NCI-H524 treated with DMSO at 0.1 percent for 48 hours (cell line): Measurements from ENCODE around the gene EPHB1.
"Not testable (repeated sequence)": the region's sequence is repeated elsewhere in the genome, so short reads cannot be mapped to it uniquely, and the experiment has no call there.

Experiments
- DNase-seq: peaks from one replicate; lab custom pipeline; 2025; lab: John Stamatoyannopoulos, UW

EPHB1 gene

GRCh38 chr3:135005616-135006015 is 210.6 kb downstream of the EPHB1 start:
- DNase-seq, result not testable (repeated sequence)

- no peak for DNase-seq
Measured at GRCh38 chr3:135007607-135008006, 212.5 kb downstream of the EPHB1 start.

- no peak for DNase-seq
Measured at GRCh38 chr3:135008326-135008725, 213.3 kb downstream of the EPHB1 start.

GRCh38 chr3:135009014-135009413 is 214.0 kb downstream of the EPHB1 start:
- DNase-seq, result no peak

GRCh38 chr3:135012101-135012500 is 217.0 kb downstream of the EPHB1 start:
- no peak for DNase-seq

GRCh38 chr3:135013206-135013605 is 218.1 kb downstream of the EPHB1 start:
- no peak for DNase-seq

GRCh38 chr3:135014566-135014965 is 219.5 kb downstream of the EPHB1 start:
- no peak for DNase-seq

GRCh38 chr3:135017003-135017893 is 222.2 kb downstream of the EPHB1 start:
- no peak for DNase-seq

GRCh38 chr3:135018149-135018923 is 223.3 kb downstream of the EPHB1 start:
- no peak for DNase-seq

GRCh38 chr3:135020181-135020580 is 225.1 kb downstream of the EPHB1 start:
- no peak for DNase-seq

GRCh38 chr3:135023996-135024658 is 229.1 kb downstream of the EPHB1 start:
- no peak for DNase-seq

- DNase-seq, result not testable (repeated sequence)
Measured at GRCh38 chr3:135030768-135031615, 235.9 kb downstream of the EPHB1 start.

- no peak for DNase-seq
Measured at GRCh38 chr3:135033737-135034136, 238.7 kb downstream of the EPHB1 start.

GRCh38 chr3:135034291-135034768 is 239.3 kb downstream of the EPHB1 start:
- DNase-seq, result peak; percentile 10

- no peak for DNase-seq
Measured at GRCh38 chr3:135034891-135035440, 239.9 kb downstream of the EPHB1 start.

GRCh38 chr3:135038186-135038585 is 243.1 kb downstream of the EPHB1 start:
- DNase-seq, result no peak

GRCh38 chr3:135039536-135039935 is 244.5 kb downstream of the EPHB1 start:
- DNase-seq, result not testable (repeated sequence)

GRCh38 chr3:135040321-135041240 is 245.5 kb downstream of the EPHB1 start:
- DNase-seq, result peak; percentile 95

GRCh38 chr3:135041601-135042000 is 246.5 kb downstream of the EPHB1 start:
- DNase-seq, result no peak

- DNase-seq, result no peak
Measured at GRCh38 chr3:135047061-135047460, 252.0 kb downstream of the EPHB1 start.
